NCI-H187 (cell line): ENCODE data around the gene MT1F.
"Not testable (repeated sequence)": the region's sequence is repeated elsewhere in the genome, so short reads cannot be mapped to it uniquely, and the experiment has no call there.

Experiments used
- DNase-seq, 2 experiments: peaks; one replicate each; lab custom pipeline; 2025; lab: John Stamatoyannopoulos, UW

Gene MT1F

DNA sequence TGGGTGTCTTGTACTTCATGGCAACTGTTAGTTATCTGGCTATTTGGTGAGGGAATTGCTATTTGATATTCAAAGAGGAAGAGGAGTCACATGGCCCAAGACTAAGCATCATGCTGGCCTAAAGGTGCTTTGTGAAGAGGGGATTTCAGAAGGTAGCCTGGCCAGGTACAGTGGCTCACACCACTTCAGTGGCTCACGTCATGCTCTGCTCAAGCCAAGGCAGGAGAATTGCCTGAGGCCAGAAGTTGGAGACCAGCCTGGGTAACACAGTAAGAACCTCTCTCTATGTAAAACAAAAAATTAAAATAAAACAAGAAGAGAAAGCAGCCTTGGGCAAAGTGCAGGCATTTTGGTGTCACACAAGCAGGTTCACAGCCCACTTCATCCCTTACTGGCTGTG, 12.4 kb upstream of the MT1F start:
- DNase-seq, result no peak

DNA sequence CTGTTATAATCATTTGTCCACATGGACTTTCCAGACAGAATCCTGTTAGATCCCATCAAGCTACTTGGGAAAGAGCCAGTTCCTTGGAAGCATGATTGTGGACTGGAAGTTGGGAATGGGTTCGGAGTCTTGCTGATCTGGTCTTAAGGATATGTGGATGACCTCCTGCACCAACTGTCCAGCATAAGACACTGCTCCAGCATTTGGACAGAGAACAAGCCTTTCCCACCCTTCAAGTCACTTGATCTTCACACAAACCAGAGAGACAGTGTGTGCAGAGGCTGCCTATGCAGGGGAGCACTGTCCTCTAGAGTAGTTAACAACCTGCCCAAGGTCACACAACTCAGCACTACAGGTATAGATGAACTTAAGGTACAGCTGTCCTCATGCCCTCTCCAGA, 11.9 kb upstream of the MT1F start:
- DNase-seq, result no peak

GRCh38 chr16:56647641-56648431, 9.9 kb upstream of the MT1F start:
- no peak for DNase-seq

DNA sequence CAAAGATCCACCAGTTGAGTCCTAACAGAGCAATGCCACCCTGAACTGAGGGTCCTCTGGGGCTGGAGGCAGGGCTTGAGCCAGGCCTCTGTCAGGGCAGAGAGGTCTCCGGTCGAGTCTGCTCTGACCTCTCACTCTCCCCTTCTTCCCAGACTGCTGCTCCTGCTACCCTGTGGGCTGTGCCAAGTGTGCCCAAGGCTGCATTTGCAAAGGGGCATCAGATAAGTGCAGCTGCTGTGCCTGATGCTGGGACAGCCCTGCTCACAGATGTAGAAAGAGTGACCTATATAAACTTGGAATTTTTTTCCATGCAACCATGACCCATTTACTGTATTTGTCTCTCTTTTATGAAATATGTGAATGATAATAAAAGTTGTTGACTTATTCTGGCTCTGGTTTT, 8.5 kb upstream of the MT1F start:
- no peak for DNase-seq

DNA sequence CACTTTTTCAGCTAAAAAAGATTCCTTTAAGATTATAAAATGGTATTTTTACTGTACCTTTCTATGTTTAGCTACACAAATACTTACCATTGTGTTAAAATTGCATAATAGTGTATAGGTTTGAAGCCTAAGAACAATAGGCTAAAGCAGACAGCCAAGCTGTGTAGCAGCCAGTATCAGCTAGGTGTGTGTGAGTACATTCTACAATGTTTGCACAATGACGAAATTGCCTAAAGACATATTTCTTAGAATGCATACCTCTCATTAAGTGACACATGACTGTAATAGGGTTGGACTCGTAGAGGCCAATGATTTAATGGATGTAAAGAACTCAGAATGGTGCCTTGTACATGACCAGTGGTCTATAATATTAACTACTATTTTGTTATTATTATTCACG, 7.9 kb upstream of the MT1F start:
- DNase-seq, result no peak

- no peak for DNase-seq
Observed at GRCh38 chr16:56651586-56651985, 6.2 kb upstream of the MT1F start, which contains the start of gene MT1B. MT1B (plus strand) TSS chr16:56651886; CDS start chr16:56651954, 68 bp downstream.

DNA sequence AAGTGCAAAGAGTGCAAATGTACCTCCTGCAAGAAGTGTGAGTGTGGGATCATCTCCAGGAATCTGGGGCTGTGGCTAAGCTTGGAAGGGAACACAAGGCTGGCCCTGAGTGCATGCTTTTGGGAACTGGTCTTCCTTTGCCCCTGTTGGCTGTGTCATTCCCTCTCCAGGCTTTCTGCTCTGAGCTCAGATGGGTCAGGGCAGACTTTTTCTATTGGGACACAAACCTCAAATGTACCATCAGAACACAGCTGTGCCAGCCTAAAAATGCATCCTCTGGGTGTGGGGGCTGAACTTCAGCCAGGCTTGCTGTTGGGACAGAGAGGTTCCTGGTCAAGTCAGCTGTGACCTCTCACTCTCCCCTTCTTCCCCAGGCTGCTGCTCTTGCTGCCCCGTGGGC, 5.2 kb upstream of the MT1F start:
- DNase-seq, result no peak

GRCh38 chr16:56653218-56653617, 4.5 kb upstream of the MT1F start:
- no peak for DNase-seq

GRCh38 chr16:56658327-56658875, 642 bp downstream of the MT1F start:
- DNase-seq, result no peak

- no peak for DNase-seq
Observed at GRCh38 chr16:56662357-56663354, 4.9 kb downstream of the MT1F start.

GRCh38 chr16:56664506-56664905, 6.7 kb downstream of the MT1F start:
- DNase-seq, result no peak

- not testable (repeated sequence) for DNase-seq
Observed at GRCh38 chr16:56665286-56666261, 7.8 kb downstream of the MT1F start.

DNA sequence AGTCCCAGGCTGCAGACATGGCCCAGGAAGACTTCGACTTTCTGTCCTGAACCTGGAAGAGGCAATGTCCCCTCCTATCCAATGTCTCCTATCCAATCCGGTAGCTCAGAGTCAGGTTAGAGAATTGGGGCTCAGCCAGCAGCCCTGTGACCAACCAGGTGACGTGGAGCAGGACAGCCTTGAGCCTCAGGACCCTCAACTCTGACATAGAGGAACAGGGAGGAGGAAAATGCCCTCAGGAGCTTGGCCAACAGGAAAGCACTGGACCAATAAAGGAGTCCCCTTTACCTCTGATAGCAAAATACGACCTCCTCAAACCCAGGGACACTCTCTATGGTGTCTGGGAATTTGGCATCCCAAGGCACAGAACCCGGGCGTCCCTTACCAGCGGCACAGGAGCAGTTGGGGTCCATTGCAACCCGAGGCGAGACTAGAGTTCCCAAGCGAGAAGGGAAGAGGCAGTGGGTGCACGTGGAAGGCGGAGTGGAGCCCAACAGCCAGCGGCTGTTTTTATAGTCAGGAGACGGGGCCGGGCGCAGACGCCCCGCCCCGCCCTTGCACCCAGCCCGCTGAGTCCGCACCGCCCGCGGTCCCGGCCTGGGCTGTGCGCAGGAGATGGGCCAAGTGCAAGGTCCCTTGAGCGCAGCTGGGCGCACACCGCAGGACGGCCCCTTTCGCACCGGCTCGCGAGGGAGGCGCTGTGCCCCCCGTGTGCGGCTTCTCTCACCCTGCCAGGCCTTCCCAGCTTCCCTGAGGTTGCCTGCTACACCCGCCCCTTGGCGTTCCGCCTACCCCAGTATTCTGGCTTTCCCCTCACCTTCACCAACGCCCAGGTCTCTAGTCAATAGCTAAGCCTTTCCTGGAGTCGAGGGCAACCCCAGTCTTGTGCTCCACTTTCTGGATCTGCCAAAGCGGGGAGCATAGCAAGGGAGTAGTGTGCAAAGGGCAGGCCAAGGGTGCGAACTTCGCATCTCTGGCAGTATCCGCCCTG, 10.1 kb downstream of the MT1F start, which contains the start of gene MT1G:
TSS of gene MT1G (minus strand) at position 485 of the 991 bp plus-strand sequence. CDS start at position 413, 72 bp downstream.
- DNase-seq, result no peak

GRCh38 chr16:56669005-56669839, 11.5 kb downstream of the MT1F start, which contains the start of gene MT1H:
MT1H (plus strand) TSS chr16:56669814; CDS start chr16:56669885, 71 bp downstream.
- DNase-seq, result no peak

GRCh38 chr16:56669840-56670619, 12.3 kb downstream of the MT1F start:
- no peak for DNase-seq

- no peak for DNase-seq
Observed at GRCh38 chr16:56670620-56670934, 12.8 kb downstream of the MT1F start.

DNA sequence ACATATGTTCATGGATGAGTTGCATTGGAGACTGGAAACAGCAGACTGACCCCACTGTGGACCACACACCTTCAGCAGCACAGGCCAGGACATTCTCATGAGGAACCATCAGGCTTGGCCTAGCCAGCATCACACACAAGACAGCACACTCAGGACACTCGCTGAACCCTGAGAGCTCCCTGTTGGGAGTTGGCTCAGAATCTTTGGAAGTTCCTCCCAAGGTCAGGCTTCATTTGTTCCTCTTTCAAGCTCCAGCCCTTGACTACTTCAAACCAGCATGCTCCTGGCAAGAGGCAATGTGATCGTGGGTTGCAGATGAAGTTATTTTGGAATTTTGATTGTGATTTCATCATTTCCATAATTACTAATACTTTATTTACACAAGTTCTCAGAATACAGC, 13.9 kb downstream of the MT1F start:
- DNase-seq, result not testable (repeated sequence)

DNA sequence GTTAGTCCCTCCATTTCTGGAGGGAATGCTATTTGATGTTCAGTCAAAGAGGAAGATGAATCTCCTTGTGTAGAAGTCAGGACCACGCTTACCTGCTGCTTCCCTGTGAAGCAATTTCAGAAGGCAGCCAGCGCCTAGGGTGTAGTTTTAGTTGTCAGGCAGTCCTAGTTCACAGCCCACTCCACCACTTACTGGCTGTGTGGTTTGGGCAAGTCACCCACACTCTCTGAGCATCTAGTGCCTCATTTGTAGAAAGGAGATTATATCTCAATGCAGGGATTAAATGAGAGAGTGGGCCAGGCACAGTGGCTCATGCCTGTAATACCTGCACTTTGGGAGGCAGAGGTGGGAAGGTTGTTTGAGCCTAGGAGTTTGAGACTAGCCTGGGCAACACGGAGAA, 14.4 kb downstream of the MT1F start:
- not testable (repeated sequence) for DNase-seq
